ENCODE results near the gene ST3GAL5. TPM values are rescaled to one million over a fixed set of nuclear protein-coding genes. Genes with fewer than 3 reads are reported as not detected.

The ST3GAL5 gene
- total RNA-seq (90.3 and 94.3 TPM in 2 replicates), polyA plus RNA-seq (40.2 and 42.6 TPM in 2 replicates), polyA minus RNA-seq (24.9 and 38.4 TPM in 2 replicates)
- total RNA-seq (2013) = 47.5 TPM

- peaks cover 61% of the 10 kb centered on the region for H3K79me2 ChIP-seq (ENCODE audit: control insufficient read depth, insufficient read depth, low read length)
- peaks cover 2% of the 10 kb centered on the region in 2 experiments for H3K36me3 ChIP-seq (replicated peaks in 1 of 2; ENCODE audit: control extremely low read depth in 1 of 2, control insufficient read depth in 1 of 2, extremely low read depth in 1 of 2, insufficient read depth in 2 of 2, low read length in 1 of 2)
- peaks cover 43 to 62% of the 10 kb centered on the region in 2 donors for H3K4me1 ChIP-seq (ENCODE audit: control insufficient read depth in 2 of 2, insufficient read depth in 2 of 2, low read length in 2 of 2)
- DNase-seq (peak; percentile 95), ATAC-seq (ENCODE audit: low read depth) (peak; percentile 87)
- Mint-ChIP-seq H3K4me3 (peak within 1 kb of the TSS; percentile 98), H3K9me3 (ENCODE audit: insufficient read depth) (no peaks in the 10 kb centered on the region), H3K4me1 (peaks cover 75% of the 10 kb centered on the region), H3K27ac (peak within 1 kb of the TSS; percentile 94), H3K27me3 (no peaks in the 10 kb centered on the region)
- ChIA-PET POLR2A (interaction anchor here (0.6 to 4.7 kb wide), 8 partner anchors 36 to 191 kb away, joined by 3 to 45 read pairs (median 10); no protein-coding TSS in a partner anchor), CTCF (interaction anchor here (0.5 to 12.7 kb wide), 30 partner anchors 9 to 199 kb away, joined by 3 to 250 read pairs (median 4); no protein-coding TSS in a partner anchor)
- H3K27me3 ChIP-seq (replicated peaks in 1 of 4; ENCODE audit: control extremely low read depth in 1 of 4, control insufficient read depth in 3 of 4, insufficient read depth in 4 of 4, low read length in 3 of 4) = no peaks in the 10 kb centered on the region
- H3K4me3 ChIP-seq (ENCODE audit: control extremely low read depth in 1 of 5, extremely low read depth in 1 of 5, insufficient read depth in 1 of 5, low read depth in 2 of 5, low read length in 4 of 5) = peak within 1 kb of the TSS; percentile 57 to 95 (median 83)
- TF ChIP-seq EZH2 (IDR thresholded peaks at IDR 0.05; ENCODE audit: borderline replicate concordance, insufficient read depth, low read depth, low read length, poor library complexity, severe bottlenecking) = no peak
- TF ChIP-seq, protein P1, sequence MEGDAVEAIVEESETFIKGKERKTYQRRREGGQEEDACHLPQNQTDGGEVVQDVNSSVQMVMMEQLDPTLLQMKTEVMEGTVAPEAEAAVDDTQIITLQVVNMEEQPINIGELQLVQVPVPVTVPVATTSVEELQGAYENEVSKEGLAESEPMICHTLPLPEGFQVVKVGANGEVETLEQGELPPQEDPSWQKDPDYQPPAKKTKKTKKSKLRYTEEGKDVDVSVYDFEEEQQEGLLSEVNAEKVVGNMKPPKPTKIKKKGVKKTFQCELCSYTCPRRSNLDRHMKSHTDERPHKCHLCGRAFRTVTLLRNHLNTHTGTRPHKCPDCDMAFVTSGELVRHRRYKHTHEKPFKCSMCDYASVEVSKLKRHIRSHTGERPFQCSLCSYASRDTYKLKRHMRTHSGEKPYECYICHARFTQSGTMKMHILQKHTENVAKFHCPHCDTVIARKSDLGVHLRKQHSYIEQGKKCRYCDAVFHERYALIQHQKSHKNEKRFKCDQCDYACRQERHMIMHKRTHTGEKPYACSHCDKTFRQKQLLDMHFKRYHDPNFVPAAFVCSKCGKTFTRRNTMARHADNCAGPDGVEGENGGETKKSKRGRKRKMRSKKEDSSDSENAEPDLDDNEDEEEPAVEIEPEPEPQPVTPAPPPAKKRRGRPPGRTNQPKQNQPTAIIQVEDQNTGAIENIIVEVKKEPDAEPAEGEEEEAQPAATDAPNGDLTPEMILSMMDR (IDR thresholded peaks at IDR 0.05) = peak; percentile 84
- peak within 1 kb of the TSS; percentile 71 to 72 for H3K27ac ChIP-seq (ENCODE audit: low read length in 2 of 2)
- under 1% methylated on average over 93 of the region's 94 CpGs for WGBS (ENCODE audit: insufficient coverage)
- H4K20me1 ChIP-seq (ENCODE audit: control insufficient read depth, insufficient read depth, low read length, poor library complexity, severe bottlenecking) = peaks cover 10% of the 10 kb centered on the region
- H3K9me3 ChIP-seq (ENCODE audit: control extremely low read depth in 1 of 3, control insufficient read depth in 2 of 3, insufficient read depth in 1 of 3, low read length in 2 of 3) = no peaks in the 10 kb centered on the region
- intact Hi-C loops (cut with micrococcal nuclease) = loop anchor here (1.0 to 10.0 kb wide), 8 partner anchors 36 to 554 kb away; partner anchors contain the start of genes MRPL35 and POLR1A
- peak within 1 kb of the TSS; percentile 74 for H3K9ac ChIP-seq (ENCODE audit: low read length)
- H3K4me2 ChIP-seq (replicated peaks; ENCODE audit: low read depth, low read length, poor library complexity, severe bottlenecking) = peak within 1 kb of the TSS; percentile 77
- H2AFZ ChIP-seq (ENCODE audit: insufficient read depth, low read depth, low read length, poor library complexity, severe bottlenecking) = peak within 1 kb of the TSS; percentile 68
These were observed at the start of gene ST3GAL5 for GRCh38 chr2:85888684-85889626. TSS of gene ST3GAL5 (minus strand) at chr2:85888990. CDS start at chr2:85888905, 85 bp downstream.

Data from B cell (primary cell).